NCI-H1694 (cell line): ENCODE data around the gene TSC2.
A peak's percentile ranks its signal among the peaks of the same experiment; 100 is the strongest.
"Not testable (repeated sequence)": the region's sequence is repeated elsewhere in the genome, so short reads cannot be mapped to it uniquely, and the experiment has no call there.

Experiments used
- DNase-seq: peaks from one replicate; lab custom pipeline; 2025; lab: John Stamatoyannopoulos, UW

The TSC2 gene

DNA sequence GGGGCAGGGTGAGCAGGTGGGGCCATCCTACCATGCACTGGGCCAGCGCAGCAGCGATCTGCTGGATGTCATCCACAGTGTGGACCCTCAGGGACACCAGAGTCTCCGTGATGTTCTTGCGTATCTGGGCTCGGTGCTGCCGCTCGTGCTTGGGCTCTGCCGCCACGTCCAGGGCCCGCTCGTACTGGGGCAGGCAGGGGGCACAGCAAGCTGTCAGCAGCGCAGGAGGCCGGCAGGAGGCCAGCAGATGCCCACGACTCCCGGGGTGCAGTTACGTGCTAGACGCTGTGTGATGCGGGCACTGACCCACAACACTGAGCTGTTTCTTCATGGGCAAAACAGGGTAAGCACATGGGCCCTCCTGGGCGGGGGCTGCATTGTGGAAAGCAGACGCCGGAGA lies 57.5 kb downstream of the TSC2 start:
- DNase-seq = not testable (repeated sequence)

DNA sequence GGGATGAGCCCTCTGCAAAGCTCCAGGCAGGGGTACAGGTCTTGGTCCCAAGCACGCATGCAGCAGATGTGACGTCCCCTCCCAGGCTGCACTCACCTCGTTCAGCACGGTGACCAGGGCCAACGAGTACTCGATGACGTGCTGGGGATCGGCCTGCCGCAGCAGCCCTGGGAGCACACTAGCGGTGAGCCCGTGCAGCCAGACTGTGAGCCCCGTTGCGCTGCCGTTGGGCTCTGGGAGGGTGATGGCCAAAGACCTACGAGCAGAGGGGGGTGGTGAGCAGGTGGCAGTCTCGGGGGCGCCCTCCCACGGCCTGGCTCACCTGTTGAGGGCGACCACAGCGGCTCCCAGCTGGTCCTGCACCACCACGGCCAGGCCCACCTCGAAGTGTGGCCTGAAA lies 58.0 kb downstream of the TSC2 start:
- DNase-seq = not testable (repeated sequence)

DNA sequence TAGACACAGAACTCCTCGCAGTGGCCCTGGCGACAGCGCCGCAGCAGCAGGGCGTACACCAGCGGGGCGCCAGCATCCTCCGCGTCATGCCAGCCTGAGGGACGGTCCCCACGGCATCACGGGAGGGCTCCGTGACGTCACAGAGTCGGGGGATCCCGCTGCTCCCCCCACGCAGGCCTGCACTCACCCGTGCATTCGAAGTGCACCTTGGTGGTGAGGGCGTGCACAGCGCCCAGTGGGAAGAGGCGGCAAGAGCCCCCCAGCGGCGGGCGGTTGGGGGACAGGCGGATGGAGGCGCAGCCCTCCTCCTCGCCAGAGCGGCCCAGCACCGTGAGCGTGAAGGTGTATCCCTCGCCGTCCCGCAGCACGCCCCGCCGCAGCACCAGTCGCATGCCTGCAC lies 58.4 kb downstream of the TSC2 start:
- not testable (repeated sequence) for DNase-seq

DNA sequence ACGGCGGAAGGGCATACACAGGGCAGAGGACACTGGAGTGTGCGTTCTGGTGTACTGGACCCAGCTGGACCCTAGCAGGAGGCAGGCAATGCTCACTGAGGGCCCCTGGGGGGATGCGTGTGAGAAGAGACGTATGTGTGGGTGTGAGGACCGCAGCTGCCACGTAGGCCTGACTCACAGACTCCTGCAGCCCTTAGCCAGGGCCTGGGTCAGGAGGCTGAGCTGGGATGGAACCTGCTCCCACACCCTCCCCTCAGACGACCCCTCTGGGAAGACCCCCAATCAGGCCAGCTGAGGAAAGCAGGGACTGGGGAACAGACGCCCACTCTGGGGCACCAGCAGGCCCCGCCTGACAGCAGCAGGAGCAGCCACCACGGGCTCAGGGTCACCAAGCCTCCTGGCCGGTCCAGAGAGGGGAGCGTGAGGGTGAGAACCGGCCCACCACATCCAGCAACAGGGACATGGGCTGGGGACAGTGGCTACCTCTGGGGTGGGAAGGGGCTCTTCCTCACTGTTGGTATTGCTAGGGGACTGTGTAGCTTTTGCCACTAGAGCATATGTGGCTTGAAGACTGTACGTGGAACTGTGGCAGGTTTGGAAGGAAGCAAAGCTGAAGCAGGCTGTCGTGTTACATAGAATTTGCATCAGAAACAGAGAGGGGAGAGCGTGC lies 59.5 kb downstream of the TSC2 start:
- not testable (repeated sequence) for DNase-seq

DNA sequence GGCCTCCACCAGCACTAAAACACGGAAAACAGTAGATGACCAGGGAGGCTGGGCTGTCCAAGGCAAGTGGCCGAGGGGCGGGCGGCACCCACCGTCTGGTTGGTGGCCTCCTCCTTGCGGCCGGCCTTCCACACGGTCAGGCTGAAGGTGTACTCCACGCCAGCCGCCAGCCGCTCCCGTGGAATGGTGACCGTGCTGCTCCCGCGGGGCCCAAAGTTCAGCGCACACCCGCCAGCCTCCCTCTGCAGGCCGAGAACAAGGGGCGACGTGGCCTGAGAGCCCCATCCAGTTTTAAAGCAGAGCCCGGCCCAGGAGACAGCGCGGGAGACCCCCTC lies 60.0 kb downstream of the TSC2 start:
- not testable (repeated sequence) for DNase-seq

DNA sequence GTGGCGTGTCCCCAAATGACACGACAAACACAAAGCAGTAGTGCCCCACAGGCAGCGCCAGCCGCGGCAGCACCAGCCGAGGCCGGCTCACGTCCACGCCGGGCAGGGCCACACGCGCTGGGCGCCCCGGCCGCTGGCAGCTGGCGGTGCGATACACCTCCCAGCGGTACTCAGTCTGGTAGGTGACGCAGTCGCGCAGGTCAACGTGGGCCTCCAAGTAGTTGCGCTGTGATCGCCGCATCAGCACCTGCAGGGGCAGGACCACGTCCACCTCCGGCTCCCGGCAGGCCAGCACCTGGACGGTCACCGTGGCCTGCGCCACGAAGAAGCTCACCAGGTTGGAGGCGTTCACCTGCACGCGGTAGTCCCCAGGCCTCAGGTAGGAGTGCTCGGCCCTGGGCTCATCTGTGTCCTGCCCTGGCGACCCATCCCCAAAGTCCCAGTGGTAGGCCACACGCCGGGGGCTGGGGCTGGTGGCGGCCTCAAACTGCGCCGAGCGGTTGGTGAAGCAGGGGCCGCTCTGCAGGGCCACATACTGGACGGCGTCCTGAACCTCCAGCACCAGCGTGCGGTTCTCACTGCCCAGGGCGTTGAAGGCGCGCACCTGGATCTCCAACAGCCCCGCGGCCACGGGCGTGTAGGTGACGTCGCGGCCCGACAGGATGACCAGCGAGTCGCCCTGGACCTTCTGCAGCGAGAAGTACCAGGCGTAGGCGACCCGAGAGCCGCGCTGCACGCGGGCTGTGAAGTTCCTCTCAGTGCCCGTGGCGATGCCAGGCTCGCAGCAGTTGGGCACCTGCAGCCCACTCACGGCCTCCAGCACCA lies 60.9 kb downstream of the TSC2 start:
- DNase-seq = not testable (repeated sequence)

DNA sequence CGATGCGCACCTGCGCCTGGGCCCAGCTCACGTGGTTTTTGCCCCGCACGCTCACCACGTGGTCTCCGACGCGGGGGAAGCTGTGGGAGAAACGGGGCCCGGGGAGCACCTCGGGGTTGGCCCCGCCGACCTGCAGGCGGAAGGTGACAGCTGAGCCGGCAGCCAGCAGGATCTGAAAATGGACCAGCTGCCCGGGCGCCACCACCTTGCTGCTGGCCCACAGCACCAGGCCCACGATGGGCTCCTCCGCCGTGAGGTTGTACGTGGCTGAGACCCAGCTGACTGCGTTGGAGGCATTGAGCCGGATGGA lies 61.4 kb downstream of the TSC2 start:
- DNase-seq = not testable (repeated sequence)

DNA sequence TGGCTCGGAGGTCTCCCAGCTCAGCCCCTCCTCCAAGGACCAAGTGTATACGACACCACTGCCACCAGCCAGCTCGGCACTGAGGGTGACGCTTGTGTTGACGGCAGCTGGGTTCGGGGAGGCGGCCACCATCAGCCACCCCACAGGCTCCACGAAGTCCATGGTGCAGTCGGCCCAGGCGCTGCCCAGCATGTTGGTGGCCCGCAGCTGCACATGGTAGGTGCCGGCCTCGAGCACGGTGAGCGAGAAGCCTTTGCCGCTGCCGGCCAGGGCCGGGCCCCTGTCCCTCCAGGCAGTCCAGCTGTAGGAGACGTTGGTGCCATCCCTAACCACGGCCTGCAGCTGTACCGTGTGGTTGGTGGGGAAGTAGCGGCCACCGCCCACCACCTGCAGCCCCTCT lies 62.1 kb downstream of the TSC2 start:
- DNase-seq = not testable (repeated sequence)

DNA sequence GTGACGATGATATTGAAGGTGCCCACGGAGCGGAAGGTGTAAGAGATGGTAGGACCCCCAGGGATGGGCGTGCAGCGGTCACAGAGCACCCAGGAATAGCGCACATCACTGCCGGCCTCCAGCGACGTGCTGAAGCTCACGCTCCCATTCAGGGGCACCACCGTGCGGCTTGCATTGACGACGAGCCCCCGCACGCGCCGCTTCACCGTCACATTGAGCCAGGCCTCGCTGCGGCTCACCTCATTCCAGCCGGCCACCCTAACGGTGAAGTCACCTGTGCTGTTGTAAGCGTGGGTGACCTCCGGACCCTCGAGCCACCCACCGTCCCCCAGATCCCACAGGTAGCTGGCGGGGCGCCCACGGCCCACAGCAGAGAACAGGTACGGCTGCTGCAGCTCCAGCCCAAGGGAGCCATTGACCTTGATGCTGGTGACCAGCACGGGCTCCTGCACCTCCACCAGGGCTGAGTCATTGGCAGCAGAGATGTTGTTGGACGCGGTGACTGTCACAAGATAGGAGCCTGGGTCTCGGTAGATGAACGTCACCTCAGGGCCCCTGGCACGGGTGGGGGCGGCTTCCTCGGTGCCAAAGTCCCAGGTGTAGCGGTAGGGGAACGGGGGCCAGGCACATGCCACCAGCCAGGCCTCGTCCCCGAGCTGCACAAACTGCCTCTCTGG lies 62.7 kb downstream of the TSC2 start:
- DNase-seq = not testable (repeated sequence)

DNA sequence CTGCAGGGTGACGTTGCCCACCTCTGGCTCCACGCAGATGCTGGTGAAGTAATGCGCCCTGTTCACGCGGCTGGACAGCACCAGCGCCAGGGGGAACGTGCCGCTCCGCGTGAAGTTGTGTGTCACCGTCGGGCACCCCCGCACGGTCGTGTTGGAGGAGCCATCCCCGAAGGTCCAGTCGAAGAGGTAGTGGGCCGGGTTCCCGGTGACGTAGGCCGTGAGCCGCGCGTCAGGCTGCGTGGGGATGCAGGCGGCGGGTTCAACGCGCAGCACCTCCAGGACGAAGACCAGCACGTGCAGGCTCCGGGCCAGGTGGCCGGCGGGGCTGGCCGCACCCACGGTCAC lies 63.2 kb downstream of the TSC2 start:
- DNase-seq = not testable (repeated sequence)

DNA sequence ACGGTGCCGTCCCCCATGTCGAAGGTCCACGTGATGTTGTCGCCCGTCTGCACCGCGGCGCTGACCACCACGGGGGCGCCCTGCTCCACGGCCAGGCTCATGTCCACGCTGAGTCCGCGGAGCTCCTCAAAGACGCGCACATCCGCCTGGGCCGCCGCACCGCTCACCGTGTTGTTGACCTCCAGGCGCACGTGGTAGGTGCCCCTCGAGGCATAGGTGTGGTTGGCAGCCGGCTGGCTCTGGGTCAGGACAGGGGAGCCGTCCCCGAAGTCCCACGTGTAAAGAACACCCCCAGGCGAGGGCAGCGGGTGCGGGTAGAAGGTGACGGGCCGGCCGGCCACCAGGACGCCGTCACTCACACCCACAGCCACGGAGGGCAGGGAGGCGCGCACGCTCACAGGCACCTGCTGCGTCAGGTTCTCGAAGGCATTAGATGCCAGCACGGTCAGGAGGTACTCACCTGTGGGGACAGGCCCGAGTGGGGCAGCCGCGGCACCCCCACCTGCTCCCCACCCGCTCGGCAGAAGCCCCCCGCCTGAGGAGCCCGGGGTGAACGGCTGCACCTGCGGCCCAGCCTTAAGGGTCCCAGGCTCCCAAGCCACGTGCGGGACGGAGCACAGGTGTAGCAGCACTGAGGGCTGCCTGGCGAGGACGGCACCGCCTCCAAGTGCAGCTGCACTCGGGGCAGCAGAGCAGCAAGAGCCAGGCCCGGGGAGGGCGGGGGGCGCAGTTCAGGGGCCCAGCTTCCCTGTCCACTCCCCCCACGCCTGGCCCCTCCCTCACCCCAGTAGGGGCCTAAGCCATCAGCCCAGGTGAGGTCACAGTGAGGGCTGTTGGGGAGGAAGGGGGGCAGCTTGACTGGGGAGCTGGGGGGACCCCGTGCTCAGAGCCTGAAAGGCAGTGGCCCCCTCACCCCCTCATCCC lies 63.9 kb downstream of the TSC2 start:
- not testable (repeated sequence) for DNase-seq

DNA sequence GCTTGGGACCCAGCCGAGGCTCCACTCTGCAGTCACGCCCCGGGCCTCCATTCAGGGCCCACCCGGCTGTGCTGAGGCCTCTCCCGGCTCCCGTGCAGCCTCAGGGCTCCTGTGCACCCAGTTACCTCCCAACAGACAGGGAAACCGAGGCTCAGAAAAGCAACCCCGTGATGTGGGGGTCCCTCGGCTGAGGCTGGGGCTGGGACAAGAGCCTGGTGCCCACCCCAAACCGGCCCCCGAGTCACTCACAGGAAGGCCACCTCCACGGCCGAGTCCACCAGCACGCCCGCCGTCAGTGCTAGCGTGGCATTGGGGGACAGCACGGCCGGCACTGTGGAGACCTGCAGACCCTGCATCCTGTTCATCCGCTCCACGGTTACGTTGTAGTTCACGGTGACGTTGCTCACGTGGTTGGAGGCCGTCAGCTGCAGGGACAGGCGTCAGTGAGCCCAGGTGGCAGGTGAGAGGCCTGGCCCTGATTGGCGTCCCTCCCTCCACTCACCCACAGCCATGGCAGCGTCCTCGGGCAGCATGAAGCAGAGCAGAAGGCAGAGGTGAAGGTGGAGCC lies 64.8 kb downstream of the TSC2 start:
- not testable (repeated sequence) for DNase-seq

DNA sequence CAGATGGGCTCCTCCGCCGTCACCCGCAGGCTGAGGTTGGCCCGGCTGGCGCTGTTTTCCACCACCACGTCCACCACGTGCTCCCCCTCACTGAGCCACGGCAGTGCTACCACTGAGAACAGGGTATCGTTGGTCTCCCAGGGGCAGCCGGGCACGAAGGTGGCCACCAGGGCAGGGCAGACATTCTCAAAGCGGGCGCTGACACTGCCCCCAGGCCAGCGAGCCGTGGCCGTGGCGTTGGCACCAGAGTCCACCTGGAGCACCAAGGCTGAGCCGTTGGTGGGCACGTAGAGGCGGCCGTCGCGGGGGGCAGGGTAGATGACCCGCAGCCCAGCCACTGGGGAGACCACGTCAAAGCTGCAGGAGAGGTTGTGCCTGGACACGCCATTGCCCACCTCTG lies 66.4 kb downstream of the TSC2 start:
- not testable (repeated sequence) for DNase-seq

DNA sequence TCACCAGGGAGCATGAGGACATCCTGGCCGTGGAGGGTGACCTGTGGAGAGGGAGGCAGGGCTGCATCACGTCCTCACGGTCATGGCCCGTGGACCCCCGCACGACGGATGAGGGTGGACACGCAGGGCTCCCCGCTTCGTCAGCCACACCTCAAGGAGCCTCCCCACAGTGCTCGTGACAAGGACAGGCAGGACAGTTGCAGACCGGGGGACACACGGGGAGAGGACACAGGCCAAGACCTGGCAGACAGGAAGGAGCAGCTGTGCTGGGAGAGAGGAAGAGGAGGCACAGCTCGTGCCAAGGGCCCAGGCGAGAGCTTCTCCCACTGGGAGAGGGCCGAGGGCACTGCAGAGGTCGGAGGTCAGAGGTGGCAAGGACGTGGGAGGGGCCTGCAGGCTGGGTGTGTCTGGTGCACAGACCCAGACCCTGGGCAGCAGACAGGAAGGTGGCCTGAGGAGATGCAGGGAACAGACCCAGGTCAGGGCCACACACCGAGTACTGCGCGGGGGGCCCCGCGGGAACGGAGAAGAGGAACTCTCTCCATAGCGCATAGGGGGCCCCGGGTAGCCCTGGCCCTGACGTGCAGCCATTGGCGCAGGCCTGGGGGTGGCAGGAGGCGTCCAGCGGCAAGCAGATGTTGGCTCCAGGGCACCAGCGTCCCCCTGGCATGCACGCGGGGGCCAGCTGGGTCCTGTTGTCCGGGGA lies 67.3 kb downstream of the TSC2 start:
- not testable (repeated sequence) for DNase-seq

DNA sequence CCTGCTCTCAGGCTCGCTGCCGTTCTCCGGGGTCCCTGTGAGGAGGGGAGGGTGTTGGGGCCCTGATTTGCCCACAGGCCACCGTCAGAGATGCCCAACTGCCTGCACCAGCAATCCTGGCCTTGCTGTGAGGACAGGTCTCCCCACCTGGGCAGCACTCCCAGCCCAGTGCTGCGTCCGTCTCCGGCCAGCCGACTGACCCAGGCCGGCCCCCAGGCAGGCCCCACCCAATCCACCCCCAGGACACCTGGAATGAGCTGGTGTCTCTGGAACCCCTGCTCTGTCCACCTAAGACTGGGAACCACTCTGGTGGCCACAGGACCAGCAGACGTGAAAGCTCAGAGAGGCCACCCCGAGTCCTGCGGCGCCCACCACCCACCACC lies 67.8 kb downstream of the TSC2 start:
- no peak for DNase-seq

DNA sequence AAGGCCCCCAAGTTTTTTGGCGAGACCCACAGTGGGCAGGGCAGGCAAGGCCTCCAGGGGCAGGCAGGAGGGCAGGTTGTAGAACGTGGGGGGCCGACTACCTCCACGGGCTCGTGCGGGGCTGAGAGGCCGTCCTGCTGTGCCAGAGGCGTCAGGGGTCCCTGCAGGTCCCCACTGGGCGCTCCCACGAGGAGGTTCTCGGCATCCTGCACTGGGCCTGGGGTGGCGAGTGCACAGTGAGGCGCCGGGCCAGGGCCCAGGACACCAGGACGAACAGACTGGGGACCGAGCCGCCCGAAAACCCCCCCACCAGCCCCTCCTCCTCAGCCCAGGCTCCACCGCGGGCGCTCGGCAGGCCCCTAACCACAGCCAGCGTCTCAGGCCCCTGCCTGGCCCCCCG lies 68.6 kb downstream of the TSC2 start:
- DNase-seq = not testable (repeated sequence)

DNA sequence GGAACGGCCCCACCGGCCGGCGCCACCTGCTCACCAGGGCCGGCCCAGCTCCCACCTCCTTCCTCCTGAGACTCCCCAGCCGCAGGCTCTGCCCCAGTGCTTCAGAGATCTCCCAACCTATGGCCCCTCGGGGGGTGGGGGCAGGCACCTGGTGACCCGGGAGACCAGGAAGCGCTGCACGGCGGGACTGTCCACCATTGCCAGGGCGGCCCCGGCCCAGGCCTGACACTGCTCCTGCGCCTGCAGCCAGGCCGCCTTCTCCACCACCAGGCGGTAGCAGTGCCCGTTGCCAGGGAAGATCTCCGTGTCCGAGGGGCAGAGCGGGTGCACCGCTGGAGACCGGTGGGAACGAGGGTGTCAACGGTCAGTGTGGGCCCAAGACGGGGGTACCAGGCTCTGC lies 69.6 kb downstream of the TSC2 start:
- DNase-seq = not testable (repeated sequence)

DNA sequence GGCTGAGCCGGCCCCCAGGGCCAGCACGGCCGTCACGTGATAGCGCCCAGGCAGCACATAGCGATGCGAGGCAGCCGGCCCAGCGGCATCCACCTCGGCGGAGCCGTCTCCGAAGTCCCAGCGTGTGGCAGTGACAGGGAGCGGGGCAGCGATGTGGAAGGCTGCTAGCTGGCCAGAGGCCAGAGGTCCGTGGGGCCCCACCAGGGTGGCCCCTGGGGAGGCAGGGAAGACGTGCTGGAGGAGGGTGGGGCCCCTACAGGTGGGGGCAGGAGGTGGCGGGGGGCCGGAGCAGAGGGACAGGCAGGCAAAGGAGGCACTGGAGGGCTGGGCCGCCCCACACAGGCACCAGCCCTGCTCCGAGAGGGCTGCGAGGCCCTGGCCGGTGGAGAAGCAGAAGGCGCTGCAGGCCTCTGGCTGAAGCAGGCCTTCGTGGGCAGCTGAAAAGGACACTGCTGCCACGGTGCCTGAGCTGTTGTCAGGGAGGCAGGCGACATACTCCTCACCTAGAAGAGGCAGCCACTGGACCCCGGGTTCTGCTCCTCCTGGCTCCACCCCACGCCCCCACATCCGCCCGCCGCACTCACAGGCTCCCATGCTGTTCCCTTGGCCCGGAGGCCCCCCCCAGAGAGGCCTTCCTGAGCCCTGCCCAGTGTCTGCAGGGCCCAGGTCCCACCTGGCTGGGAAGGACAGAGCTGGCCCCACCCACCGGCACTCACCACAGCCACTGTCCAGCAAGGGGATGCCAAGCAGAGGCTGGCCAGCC lies 70.4 kb downstream of the TSC2 start:
- DNase-seq = not testable (repeated sequence)

DNA sequence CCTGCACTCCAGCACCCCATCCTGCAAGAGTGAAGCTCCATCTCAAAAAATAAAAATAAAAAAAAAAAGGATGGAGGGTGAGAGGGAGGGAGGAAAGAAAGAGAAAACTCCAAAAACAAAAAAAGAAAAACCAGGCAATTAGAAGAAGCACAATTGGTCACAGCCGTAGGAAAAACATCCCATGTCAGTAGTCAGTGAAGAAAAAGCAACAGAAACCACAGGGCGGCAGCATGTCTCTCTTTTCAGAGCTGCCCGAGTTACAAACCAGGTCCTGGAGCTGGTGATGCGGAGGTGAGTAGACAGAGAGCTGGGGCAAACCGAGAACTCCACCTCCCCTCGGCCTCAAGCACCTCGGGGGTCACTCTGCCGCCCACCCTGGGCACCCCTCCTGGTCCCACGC lies 73.5 kb downstream of the TSC2 start:
- DNase-seq = peak; percentile 58

DNA sequence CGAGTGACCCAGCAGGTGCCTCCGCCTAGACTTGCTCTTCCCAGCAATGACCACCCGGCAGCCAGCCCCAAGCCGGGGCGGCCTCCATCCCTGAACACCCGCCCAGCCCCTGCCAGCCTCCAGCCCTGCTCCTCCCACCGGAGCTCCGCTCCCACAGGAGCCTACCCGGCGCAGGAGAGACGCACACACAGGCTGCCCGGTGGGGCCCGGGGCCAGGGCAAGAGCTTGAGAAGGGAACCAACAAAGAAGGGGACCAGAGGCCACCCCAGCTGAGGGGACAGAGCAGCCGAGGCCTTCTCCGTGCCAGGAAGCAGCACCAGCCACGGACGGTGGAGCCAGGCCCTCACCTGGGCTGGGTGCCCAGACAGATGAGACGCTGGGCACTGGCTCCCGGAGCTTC lies 74.1 kb downstream of the TSC2 start:
- no peak for DNase-seq
